Stimulated activated CD4-positive, alpha-beta T cell treated with anti-CD3 and anti-CD28 coated beads, Interleukin-4, amount 100 ng/mL, for 4 hours (primary cell): ENCODE measurements around the gene LTBP1.

ENCODE experiments used
- DNase-seq, 2 experiments: peaks; one replicate each; pipeline ENCODE4 v3.0.0-alpha.2; 2020

Gene LTBP1

GRCh38 chr2:33321876-33322483 is 375.2 kb downstream of the LTBP1 start:
- no peak for DNase-seq

GRCh38 chr2:33322612-33323011 is 375.9 kb downstream of the LTBP1 start:
- no peak for DNase-seq

- no peak for DNase-seq
These were observed 377.2 kb downstream of the LTBP1 start for GRCh38 chr2:33323957-33324356.

GRCh38 chr2:33326100-33326499 is 379.3 kb downstream of the LTBP1 start:
- no peak for DNase-seq

GRCh38 chr2:33333433-33333832 is 386.7 kb downstream of the LTBP1 start:
- no peak for DNase-seq

GRCh38 chr2:33334083-33334482 is 387.3 kb downstream of the LTBP1 start:
- DNase-seq, result no peak

- DNase-seq, result no peak
These were observed 388.8 kb downstream of the LTBP1 start for GRCh38 chr2:33335516-33335915.

GRCh38 chr2:33336036-33336625 is 389.4 kb downstream of the LTBP1 start:
- no peak for DNase-seq

GRCh38 chr2:33337385-33337960 is 390.7 kb downstream of the LTBP1 start:
- no peak for DNase-seq

GRCh38 chr2:33337981-33338380 is 391.2 kb downstream of the LTBP1 start:
- DNase-seq, result no peak

GRCh38 chr2:33339269-33339668 is 392.5 kb downstream of the LTBP1 start:
- DNase-seq, result no peak

GRCh38 chr2:33340280-33340679 is 393.5 kb downstream of the LTBP1 start:
- no peak for DNase-seq

- no peak for DNase-seq
These were observed 395.4 kb downstream of the LTBP1 start for GRCh38 chr2:33342171-33342570.

GRCh38 chr2:33342705-33343104 is 396.0 kb downstream of the LTBP1 start:
- no peak for DNase-seq

GRCh38 chr2:33343387-33343895 is 396.7 kb downstream of the LTBP1 start:
- no peak for DNase-seq

GRCh38 chr2:33344230-33344629 is 397.5 kb downstream of the LTBP1 start:
- no peak for DNase-seq

GRCh38 chr2:33347856-33348255 is 401.1 kb downstream of the LTBP1 start:
- DNase-seq, result no peak

- DNase-seq, result no peak
These were observed 403.9 kb downstream of the LTBP1 start for GRCh38 chr2:33350632-33351031.

- no peak for DNase-seq
These were observed 405.0 kb downstream of the LTBP1 start for GRCh38 chr2:33351781-33352180.

GRCh38 chr2:33354981-33355380 is 408.2 kb downstream of the LTBP1 start:
- no peak for DNase-seq

GRCh38 chr2:33358878-33359277 is 412.1 kb downstream of the LTBP1 start:
- no peak for DNase-seq

GRCh38 chr2:33363325-33364298 is 416.9 kb downstream of the LTBP1 start:
- no peak for DNase-seq

GRCh38 chr2:33365264-33365970 is 418.7 kb downstream of the LTBP1 start:
- DNase-seq, result no peak
